Loucy (cell line): ENCODE results near the gene RGS6.

Source experiments
- H2AFZ ChIP-seq: fragments of 200-600 bp; sonication (generic); 2 replicates; pipeline ENCODE4 v1.6.0; 2016; ENCODE audit warnings: antibody characterized with exemption, mild to moderate bottlenecking, low read length, moderate library complexity
- H3F3A ChIP-seq: fragments of 200-600 bp; 2 replicates; pipeline ENCODE4 v1.6.0; 2016; ENCODE audit warnings: antibody characterized with exemption, low read depth, mild to moderate bottlenecking
- H3K27me3 ChIP-seq: fragments of 200-600 bp; sonication (generic); 2 replicates; pipeline ENCODE4 v1.6.1; 2014; ENCODE audit warnings: low read length, mild to moderate bottlenecking; ENCODE audit not compliant: insufficient read depth, poor library complexity, severe bottlenecking
- H3K36me3 ChIP-seq: fragments of 200-600 bp; sonication (generic); 2 replicates; pipeline ENCODE4 v1.6.1; 2016; ENCODE audit warnings: low read length; ENCODE audit not compliant: insufficient read depth
- H3K4me1 ChIP-seq: fragments of 200-600 bp; sonication (generic); 2 replicates; pipeline ENCODE4 v1.5.1; 2014; ENCODE audit warnings: low read length, mild to moderate bottlenecking; ENCODE audit not compliant: insufficient read depth, poor library complexity, severe bottlenecking
- H3K4me2 ChIP-seq: fragments of 200-600 bp; sonication (generic); 2 replicates; pipeline ENCODE4 v1.6.0; 2014; ENCODE audit warnings: antibody characterized with exemption, low read length, low read depth, mild to moderate bottlenecking; ENCODE audit not compliant: poor library complexity, severe bottlenecking
- H3K4me3 ChIP-seq: fragments of 200-600 bp; sonication (generic); 2 replicates; pipeline ENCODE4 v1.5.1; 2014; ENCODE audit warnings: low read length, mild to moderate bottlenecking, mixed read lengths; ENCODE audit not compliant: poor library complexity, severe bottlenecking
- H3K79me2 ChIP-seq: fragments of 200-600 bp; sonication (generic); 2 replicates; pipeline ENCODE4 v1.6.1; 2014; ENCODE audit warnings: low read length; ENCODE audit not compliant: insufficient read depth
- H3K9ac ChIP-seq: fragments of 200-600 bp; sonication (generic); 2 replicates; pipeline ENCODE4 v1.6.0; 2014; ENCODE audit warnings: mild to moderate bottlenecking, low read depth, low read length, moderate library complexity; ENCODE audit not compliant: poor library complexity, severe bottlenecking
- H3K9me2 ChIP-seq: fragments of 200-600 bp; sonication (generic); replicated peaks from 2 replicates; pipeline ENCODE4 v1.6.1; 2016; ENCODE audit warnings: low read depth, low read length, mixed read lengths
- H3K9me3 ChIP-seq: fragments of 200-600 bp; sonication (generic); 2 replicates; pipeline ENCODE4 v1.6.1; 2014; ENCODE audit warnings: mild to moderate bottlenecking, antibody characterized with exemption, low read length, low read depth; ENCODE audit not compliant: insufficient read depth
- H4K20me1 ChIP-seq: fragments of 200-600 bp; sonication (generic); 2 replicates; pipeline ENCODE4 v1.6.0; 2014; ENCODE audit warnings: antibody characterized with exemption, low read length, mild to moderate bottlenecking; ENCODE audit not compliant: insufficient read depth, poor library complexity, severe bottlenecking
- CTCF ChIP-seq: fragments of 200-600 bp; sonication (generic); conservative IDR thresholded peaks from 2 replicates; pipeline ENCODE4 v1.5.1; 2014; ENCODE audit warnings: mild to moderate bottlenecking, antibody characterized with exemption, low read length
- EZH2phosphoT487 ChIP-seq: fragments of 200-600 bp; IDR thresholded peaks from 2 replicates; pipeline ENCODE4 v1.6.1; 2018; ENCODE audit warnings: antibody characterized with exemption, mild to moderate bottlenecking, moderate library complexity, borderline replicate concordance

RGS6 gene

GRCh38 chr14:72177251-72177650 is 245.0 kb downstream of the RGS6 start:
- Histone ChIP-seq H4K20me1 (no peaks in the 10 kb centered on the region), H3F3A (no peaks in the 10 kb centered on the region), H3K4me3 (no peak overlapping the region), H3K4me1 (peaks cover 25% of the 10 kb centered on the region), H3K9me3 (peaks cover 11% of the 10 kb centered on the region; the same call in 1 of the 2 replicates), H3K9me2 (no peaks in the 10 kb centered on the region), H3K36me3 (no peaks in the 10 kb centered on the region), H3K4me2 (no peak overlapping the region), H2AFZ (no peak overlapping the region), H3K27me3 (no peaks in the 10 kb centered on the region), H3K79me2 (no peaks in the 10 kb centered on the region), H3K9ac (no peak overlapping the region)
- no peak for TF ChIP-seq CTCF
- TF ChIP-seq EZH2phosphoT487, result no peak

- Histone ChIP-seq H3K4me2 (no peak overlapping the region), H4K20me1 (no peaks in the 10 kb centered on the region)
- TF ChIP-seq CTCF, result peak; percentile 36
- no peak for TF ChIP-seq EZH2phosphoT487
Measured at GRCh38 chr14:72178517-72178916, 246.3 kb downstream of the RGS6 start.

GRCh38 chr14:72182708-72183432 is 250.6 kb downstream of the RGS6 start:
- Histone ChIP-seq H3K9ac (peak overlapping the region; percentile 26), H3K79me2 (no peaks in the 10 kb centered on the region), H2AFZ (0 out of 2 replicates have a peak overlapping the region, but pooled peaks have one; percentile 19), H3K4me1 (peaks cover 39% of the 10 kb centered on the region), H3K27me3 (no peaks in the 10 kb centered on the region), H3F3A (0 out of 2 replicates have a peak, but pooled peaks cover 4% of the 10 kb centered on the region), H4K20me1 (no peaks in the 10 kb centered on the region), H3K4me3 (peak overlapping the region; percentile 33), H3K9me2 (no peaks in the 10 kb centered on the region), H3K36me3 (no peaks in the 10 kb centered on the region), H3K4me2 (peak overlapping the region; percentile 61), H3K9me3 (peaks cover 11% of the 10 kb centered on the region; the same call in 1 of the 2 replicates)
- TF ChIP-seq EZH2phosphoT487 (no peak), CTCF (no peak)

More at GRCh38 chr14:72178517-72178916, 246.3 kb downstream of the RGS6 start:
- Histone ChIP-seq H3K9ac (no peak overlapping the region), H3K9me3 (peaks cover 11% of the 10 kb centered on the region; the same call in 1 of the 2 replicates), H3K27me3 (no peaks in the 10 kb centered on the region), H3K4me1 (peaks cover 25% of the 10 kb centered on the region), H3K79me2 (no peaks in the 10 kb centered on the region), H3K36me3 (no peaks in the 10 kb centered on the region), H2AFZ (no peak overlapping the region), H3F3A (0 out of 2 replicates have a peak, but pooled peaks cover 4% of the 10 kb centered on the region), H3K9me2 (no peaks in the 10 kb centered on the region), H3K4me3 (no peak overlapping the region)
